ENCODE measurements around the gene KHDRBS2.

The KHDRBS2 gene

GRCh38 chr6:62175195-62175594, 110.8 kb downstream of the KHDRBS2 start:
- no peak for DNase-seq (ENCODE audit: low spot score)

GRCh38 chr6:62174548-62174947, 111.5 kb downstream of the KHDRBS2 start:
- no peak for DNase-seq (ENCODE audit: low spot score)

- no peak for DNase-seq (ENCODE audit: low spot score)
Observed at GRCh38 chr6:62167736-62168135, 118.3 kb downstream of the KHDRBS2 start.

- no peak for DNase-seq (ENCODE audit: low spot score)
Observed at GRCh38 chr6:62162858-62163257, 123.2 kb downstream of the KHDRBS2 start.

GRCh38 chr6:62152796-62153195, 133.2 kb downstream of the KHDRBS2 start:
- DNase-seq (ENCODE audit: low spot score): no peak

GRCh38 chr6:62150048-62150663, 135.9 kb downstream of the KHDRBS2 start:
- DNase-seq (ENCODE audit: low spot score): peak; percentile 29

GRCh38 chr6:62146954-62147853, 138.8 kb downstream of the KHDRBS2 start:
- no peak for DNase-seq (ENCODE audit: low spot score)

- DNase-seq (ENCODE audit: low spot score): no peak
Observed at GRCh38 chr6:62129127-62129526, 156.9 kb downstream of the KHDRBS2 start.

- DNase-seq (ENCODE audit: low spot score): no peak
Observed at GRCh38 chr6:62119401-62119800, 166.6 kb downstream of the KHDRBS2 start.

- no peak for DNase-seq (ENCODE audit: low spot score)
Observed at GRCh38 chr6:62103186-62103859, 182.7 kb downstream of the KHDRBS2 start.

GRCh38 chr6:62102387-62102786, 183.6 kb downstream of the KHDRBS2 start:
- no peak for DNase-seq (ENCODE audit: low spot score)

- no peak for DNase-seq (ENCODE audit: low spot score)
Observed at GRCh38 chr6:62090442-62091229, 195.4 kb downstream of the KHDRBS2 start.

- DNase-seq (ENCODE audit: low spot score): no peak
Observed at GRCh38 chr6:62089781-62090180, 196.2 kb downstream of the KHDRBS2 start.

- no peak for DNase-seq (ENCODE audit: low spot score)
Observed at GRCh38 chr6:62086047-62086446, 200.0 kb downstream of the KHDRBS2 start.

GRCh38 chr6:62075869-62076268, 210.2 kb downstream of the KHDRBS2 start:
- DNase-seq (ENCODE audit: low spot score): no peak

GRCh38 chr6:62059901-62060300, 226.1 kb downstream of the KHDRBS2 start:
- DNase-seq (ENCODE audit: low spot score): no peak

- DNase-seq (ENCODE audit: low spot score): no peak
Observed at GRCh38 chr6:62057300-62057699, 228.7 kb downstream of the KHDRBS2 start.

GRCh38 chr6:62045502-62045901, 240.5 kb downstream of the KHDRBS2 start:
- DNase-seq (ENCODE audit: low spot score): no peak

- DNase-seq (ENCODE audit: low spot score): no peak
Observed at GRCh38 chr6:62043084-62043483, 242.9 kb downstream of the KHDRBS2 start.

GRCh38 chr6:62042429-62042828, 243.6 kb downstream of the KHDRBS2 start:
- DNase-seq (ENCODE audit: low spot score): no peak

- DNase-seq (ENCODE audit: low spot score): no peak
Observed at GRCh38 chr6:62039605-62040004, 246.4 kb downstream of the KHDRBS2 start.

GRCh38 chr6:62037445-62037844, 248.6 kb downstream of the KHDRBS2 start:
- DNase-seq (ENCODE audit: low spot score): no peak
